SK-N-SH (cell line): Measurements from ENCODE around the gene KRT33A. TPM values are rescaled to one million over a fixed set of nuclear protein-coding genes. Genes with fewer than 3 reads are reported as not detected.

Experiments used
- CTCF ChIA-PET: fragments of 300-600, 350-600 bp; formaldehyde crosslinking; extraction: SDS; loops from one replicate; lab custom pipeline; 2021; lab: Yijun Ruan, JAX
- POLR2A ChIA-PET: fragments of 350-600 bp; sonication (Branson Sonifier 250); formaldehyde crosslinking; extraction: SDS; loops from one replicate; lab custom pipeline; 2020; ENCODE audit warnings: antibody characterized with exemption, inconsistent platforms; lab: Yijun Ruan, JAX
- DNase-seq: peaks from one replicate; pipeline ENCODE4 v3.0.0; 2012
- H2AFZ ChIP-seq: fragments of 200-600 bp; sonication (generic); 2 replicates; pipeline ENCODE4 v1.8.1; 2016; ENCODE audit warnings: antibody characterized with exemption, mild to moderate bottlenecking, low read depth
- H3F3A ChIP-seq: fragments of 200-600 bp; sonication (generic); replicated peaks from 2 replicates; pipeline ENCODE3; 2016; ENCODE audit warnings: antibody characterized with exemption, mild to moderate bottlenecking; ENCODE audit not compliant: insufficient read depth
- H3K27ac ChIP-seq, 2 experiments: fragments of 200-500 bp in 1 of 2; fragments of 200-600 bp in 1 of 2; sonication (Bioruptor generic) in 1 of 2; sonication (generic), shearing (Covaris generic) in 1 of 2; 2 replicates each; pipeline versions ENCODE4 v1.5.1 to v1.6.1; 2014 to 2016; ENCODE audit warnings: low read depth in 2 of 2, inconsistent platforms in 1 of 2, low read length in 1 of 2, mild to moderate bottlenecking in 1 of 2, mixed read lengths in 1 of 2
- H3K27me3 ChIP-seq: fragments of 200-600 bp; sonication (generic), shearing (Covaris generic); 2 replicates; pipeline ENCODE4 v1.6.1; 2016; ENCODE audit warnings: mixed run types; ENCODE audit not compliant: insufficient read depth
- H3K36me3 ChIP-seq, 2 experiments: fragments of 200-500 bp in 1 of 2; fragments of 200-600 bp in 1 of 2; sonication (Bioruptor generic) in 1 of 2; sonication (generic) in 1 of 2; replicated peaks in 1 of 2; 2 replicates each; pipeline versions ENCODE3 to v1.5.1; 2014 to 2016; ENCODE audit warnings: low read length in 1 of 2, mild to moderate bottlenecking in 1 of 2; ENCODE audit not compliant: insufficient read depth in 2 of 2, control insufficient read depth in 1 of 2
- H3K4me1 ChIP-seq, 2 experiments: fragments of 200-500 bp in 1 of 2; fragments of 200-600 bp in 1 of 2; sonication (Bioruptor generic) in 1 of 2; sonication (generic), shearing (Covaris generic) in 1 of 2; 2 replicates each; pipeline versions ENCODE4 v1.5.1 to v1.6.1; 2014 to 2016; ENCODE audit warnings: low read depth in 1 of 2, low read length in 1 of 2, mixed run types in 1 of 2; ENCODE audit not compliant: insufficient read depth in 2 of 2, control insufficient read depth in 1 of 2
- H3K4me2 ChIP-seq: fragments of 200-600 bp; sonication (generic), shearing (Covaris generic); 2 replicates; pipeline ENCODE4 v1.6.1; 2017; ENCODE audit warnings: mixed run types
- H3K4me3 ChIP-seq, 2 experiments: fragments of 200-500 bp in 1 of 2; fragments of 200-600 bp in 1 of 2; sonication (Bioruptor generic) in 1 of 2; sonication (generic), shearing (Covaris generic) in 1 of 2; 2 replicates each; pipeline versions ENCODE4 v1.5.1 to v1.8.1; 2014 to 2016; ENCODE audit warnings: low read depth in 2 of 2, inconsistent platforms in 1 of 2, low read length in 1 of 2, mild to moderate bottlenecking in 1 of 2, mixed read lengths in 1 of 2, moderate library complexity in 1 of 2
- H3K79me2 ChIP-seq: fragments of 200-600 bp; sonication (generic); 2 replicates; pipeline ENCODE4 v1.8.1; 2017; ENCODE audit warnings: mild to moderate bottlenecking; ENCODE audit not compliant: insufficient read depth
- H3K9ac ChIP-seq: fragments of 200-600 bp; sonication (generic); 2 replicates; pipeline ENCODE4 v1.6.1; 2017; ENCODE audit warnings: mixed run types
- H3K9me2 ChIP-seq: fragments of 200-600 bp; sonication (generic); 2 replicates; pipeline ENCODE4 v1.6.1; 2017; ENCODE audit warnings: mixed run types
- H3K9me3 ChIP-seq: fragments of 200-600 bp; sonication (generic); 2 replicates; pipeline ENCODE4 v1.6.1; 2017; ENCODE audit warnings: mixed run types, mild to moderate bottlenecking, moderate library complexity
- H4K20me1 ChIP-seq: fragments of 200-600 bp; sonication (generic); 2 replicates; pipeline ENCODE4 v1.6.1; 2017; ENCODE audit warnings: mild to moderate bottlenecking, mixed run types; ENCODE audit not compliant: insufficient read depth
- ELF1 ChIP-seq: IDR thresholded peaks from 2 replicates; pipeline ENCODE4 v1.4.0; 2012
- EP300 ChIP-seq, 2 experiments: IDR thresholded peaks; 2 replicates each; pipeline versions ENCODE4 v1.4.0 to v1.6.1; 2012; ENCODE audit warnings: borderline replicate concordance in 1 of 2, low read depth in 1 of 2, low read length in 1 of 2
- EZH2phosphoT487 ChIP-seq: fragments of 200-600 bp; sonication (generic); IDR thresholded peaks from 2 replicates; pipeline ENCODE4 v1.6.1; 2017; ENCODE audit warnings: low read depth, mixed run types, mild to moderate bottlenecking, antibody characterized with exemption, moderate library complexity, borderline replicate concordance
- GABPA ChIP-seq: IDR thresholded peaks from 2 replicates; pipeline ENCODE4 v1.4.0; 2012; ENCODE audit warnings: low read depth, mild to moderate bottlenecking
- GATA2 ChIP-seq: sonication (generic); formaldehyde crosslinking; IDR thresholded peaks from 2 replicates; pipeline ENCODE4 v1.5.0; 2020; ENCODE audit warnings: mild to moderate bottlenecking, missing genetic modification reagents
- MAX ChIP-seq: IDR thresholded peaks from 2 replicates; pipeline ENCODE4 v1.4.0; 2012; ENCODE audit warnings: low read depth
- RAD21 ChIP-seq: IDR thresholded peaks from 2 replicates; pipeline ENCODE4 v1.6.1; 2012; ENCODE audit warnings: mild to moderate bottlenecking, low read length
- RXRA ChIP-seq: IDR thresholded peaks from 2 replicates; pipeline ENCODE4 v1.4.0; 2012; ENCODE audit warnings: low read depth, mild to moderate bottlenecking, borderline replicate concordance
- ZBTB33 ChIP-seq: IDR thresholded peaks from 2 replicates; pipeline ENCODE4 v1.4.0; 2012; ENCODE audit warnings: low read depth, borderline replicate concordance
- WGBS: methylation state at CpG from one replicate; pipeline ENCODE4 v1.1.6; 2017; ENCODE audit warnings: low lambda C conversion rate; 5-methylcytosine and 5-hydroxymethylcytosine counted together
- polyA plus RNA-seq, 3 experiments: library from polyadenylated mRNA; depleted of rRNA; stranded (reverse); fragments of >200 nt; gene quantifications; 2 replicates each; pipeline ENCODE4 v1.2.3, GENCODE V29; 2012
- TF ChIP-seq, protein P1 (sequence below): IDR thresholded peaks from 2 replicates; pipeline ENCODE4 v1.4.0; 2012; ENCODE audit warnings: low read depth, borderline replicate concordance
- TF ChIP-seq, protein P2 (sequence below): fragments of 200-600 bp; sonication (generic); IDR thresholded peaks from 2 replicates; pipeline ENCODE4 v1.6.1; 2017; ENCODE audit warnings: antibody characterized with exemption, mild to moderate bottlenecking, moderate library complexity
- TF ChIP-seq, protein P3 (sequence below): IDR thresholded peaks from 2 replicates; pipeline ENCODE4; 2012

Gene KRT33A
- polyA plus RNA-seq, 1 of the 3 experiments (the other 2 are of a cell fraction) = not detected

DNA sequence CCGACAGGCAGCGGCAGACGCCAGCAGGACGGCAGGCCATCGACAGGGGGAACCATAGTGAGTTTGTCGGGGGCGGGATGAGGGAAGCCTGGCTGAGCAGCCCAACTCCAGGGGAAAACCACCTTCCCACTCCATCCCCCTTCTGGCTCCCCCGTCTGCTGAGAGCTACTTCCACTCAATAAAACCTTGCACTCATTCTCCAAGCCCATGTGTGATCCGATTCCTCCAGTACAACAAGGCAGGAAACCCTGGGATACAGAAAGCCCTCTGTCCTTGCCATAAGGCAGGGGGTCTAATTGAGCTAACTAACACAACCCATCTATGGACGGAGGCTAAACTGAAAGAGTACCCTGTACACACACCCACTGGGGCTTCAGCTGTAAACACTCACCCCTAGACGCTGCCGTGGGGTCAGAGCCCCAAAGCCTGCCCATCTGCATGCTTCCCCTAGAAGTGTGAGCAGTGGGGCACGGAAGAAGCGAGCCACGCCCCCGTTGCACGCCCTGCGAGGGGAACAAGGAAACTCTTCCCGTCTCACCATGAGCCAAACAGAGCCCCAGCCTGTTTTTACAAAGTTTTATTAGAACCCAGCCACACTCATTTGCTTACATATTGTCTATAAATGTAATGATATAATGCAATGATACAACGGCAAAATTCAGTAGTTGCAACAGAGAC lies 52.0 kb downstream of the KRT33A start:
- H4K20me1 ChIP-seq = no peaks in the 10 kb centered on the region
- CTCF ChIA-PET = interaction anchor here (1.1 kb wide), 1 partner anchor 24 kb away, joined by 3 read pairs; no protein-coding TSS in a partner anchor
- H3K36me3 ChIP-seq = no peaks in the 10 kb centered on the region
- no peak overlapping the region for H3K9ac ChIP-seq
- DNase-seq = no peak
- H3K9me2 ChIP-seq = no peaks in the 10 kb centered on the region
- H3K4me2 ChIP-seq = no peak overlapping the region
- POLR2A ChIA-PET = no interaction called here
- no peaks in the 10 kb centered on the region for H3K9me3 ChIP-seq
- H3K79me2 ChIP-seq = no peaks in the 10 kb centered on the region
- H3K4me3 ChIP-seq = 0 out of 4 replicates have a peak overlapping the region, but pooled peaks of 1 of the 2 experiments have one; percentile 26
- H2AFZ ChIP-seq = no peak overlapping the region
- H3F3A ChIP-seq = no peaks in the 10 kb centered on the region
- H3K27ac ChIP-seq = no peak overlapping the region
- peaks cover 0 to 12% of the 10 kb centered on the region in 2 experiments; a peak in 1 of 4 replicates for H3K4me1 ChIP-seq
- no peak for TF ChIP-seq EZH2phosphoT487
- TF ChIP-seq RXRA = no peak
- no peak for TF ChIP-seq GATA2 (CRISPR knock-in tag)
- TF ChIP-seq EP300 (IDR thresholded peaks at IDR 0.05; ENCODE audit: borderline replicate concordance in 1 of 2, low read depth in 1 of 2, low read length in 1 of 2) = no peak
- TF ChIP-seq RAD21 = no peak
- TF ChIP-seq ZBTB33 = no peak
- TF ChIP-seq, protein P1, sequence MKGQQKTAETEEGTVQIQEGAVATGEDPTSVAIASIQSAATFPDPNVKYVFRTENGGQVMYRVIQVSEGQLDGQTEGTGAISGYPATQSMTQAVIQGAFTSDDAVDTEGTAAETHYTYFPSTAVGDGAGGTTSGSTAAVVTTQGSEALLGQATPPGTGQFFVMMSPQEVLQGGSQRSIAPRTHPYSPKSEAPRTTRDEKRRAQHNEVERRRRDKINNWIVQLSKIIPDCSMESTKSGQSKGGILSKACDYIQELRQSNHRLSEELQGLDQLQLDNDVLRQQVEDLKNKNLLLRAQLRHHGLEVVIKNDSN = no peak
- no peak for TF ChIP-seq MAX
- no peak for TF ChIP-seq ELF1
- TF ChIP-seq, protein P2, sequence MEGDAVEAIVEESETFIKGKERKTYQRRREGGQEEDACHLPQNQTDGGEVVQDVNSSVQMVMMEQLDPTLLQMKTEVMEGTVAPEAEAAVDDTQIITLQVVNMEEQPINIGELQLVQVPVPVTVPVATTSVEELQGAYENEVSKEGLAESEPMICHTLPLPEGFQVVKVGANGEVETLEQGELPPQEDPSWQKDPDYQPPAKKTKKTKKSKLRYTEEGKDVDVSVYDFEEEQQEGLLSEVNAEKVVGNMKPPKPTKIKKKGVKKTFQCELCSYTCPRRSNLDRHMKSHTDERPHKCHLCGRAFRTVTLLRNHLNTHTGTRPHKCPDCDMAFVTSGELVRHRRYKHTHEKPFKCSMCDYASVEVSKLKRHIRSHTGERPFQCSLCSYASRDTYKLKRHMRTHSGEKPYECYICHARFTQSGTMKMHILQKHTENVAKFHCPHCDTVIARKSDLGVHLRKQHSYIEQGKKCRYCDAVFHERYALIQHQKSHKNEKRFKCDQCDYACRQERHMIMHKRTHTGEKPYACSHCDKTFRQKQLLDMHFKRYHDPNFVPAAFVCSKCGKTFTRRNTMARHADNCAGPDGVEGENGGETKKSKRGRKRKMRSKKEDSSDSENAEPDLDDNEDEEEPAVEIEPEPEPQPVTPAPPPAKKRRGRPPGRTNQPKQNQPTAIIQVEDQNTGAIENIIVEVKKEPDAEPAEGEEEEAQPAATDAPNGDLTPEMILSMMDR = no peak
- TF ChIP-seq GABPA = no peak
- TF ChIP-seq, protein P3, sequence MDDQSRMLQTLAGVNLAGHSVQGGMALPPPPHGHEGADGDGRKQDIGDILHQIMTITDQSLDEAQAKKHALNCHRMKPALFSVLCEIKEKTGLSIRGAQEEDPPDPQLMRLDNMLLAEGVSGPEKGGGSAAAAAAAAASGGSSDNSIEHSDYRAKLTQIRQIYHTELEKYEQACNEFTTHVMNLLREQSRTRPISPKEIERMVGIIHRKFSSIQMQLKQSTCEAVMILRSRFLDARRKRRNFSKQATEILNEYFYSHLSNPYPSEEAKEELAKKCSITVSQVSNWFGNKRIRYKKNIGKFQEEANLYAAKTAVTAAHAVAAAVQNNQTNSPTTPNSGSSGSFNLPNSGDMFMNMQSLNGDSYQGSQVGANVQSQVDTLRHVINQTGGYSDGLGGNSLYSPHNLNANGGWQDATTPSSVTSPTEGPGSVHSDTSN = no peak
- TF ChIP-seq, all 33 proteins: peak for 0
- peaks cover 42% of the 10 kb centered on the region; the same call in 1 of the 2 replicates for H3K27me3 ChIP-seq
- WGBS = 19% methylated on average over 18 of the region's 20 CpGs
